ENCODE data around the gene FBXL5. TPM values are rescaled to one million over a fixed set of nuclear protein-coding genes. Genes with fewer than 3 reads are reported as not detected.

Gene FBXL5
- total and polyA plus RNA-seq, 2 donors from 2014 or later = 95.3 to 98.4 TPM

GRCh38 chr4:15575966-15576365, 79.2 kb downstream of the FBXL5 start:
- FAIRE-seq (no peak), DNase-seq (no peak)
- no peaks in the 10 kb centered on the region for H3K27me3 ChIP-seq (ENCODE audit: control insufficient read depth, insufficient read depth, low read length)
- H3K9me3 ChIP-seq (ENCODE audit: control insufficient read depth in 2 of 3, insufficient read depth in 1 of 3, low read length in 3 of 3) = no peaks in the 10 kb centered on the region
- H3K36me3 ChIP-seq (ENCODE audit: control insufficient read depth in 2 of 3, insufficient read depth in 3 of 3, low read length in 3 of 3) = peaks cover 0 to 5% (median 2%) of the 10 kb centered on the region in 3 donors
- H3K9ac ChIP-seq (ENCODE audit: low read length in 3 of 3) = no peak overlapping the region
- no peaks in the 10 kb centered on the region for H3K4me1 ChIP-seq (ENCODE audit: control insufficient read depth in 2 of 3, insufficient read depth in 2 of 3, low read depth in 1 of 3, low read length in 3 of 3)
- intact Hi-C loops (cut with DNase I) = no loop called here
- no peak overlapping the region for H3K4me3 ChIP-seq (ENCODE audit: low read length in 3 of 3)
- TF ChIP-seq CTCF (IDR thresholded peaks at IDR 0.05; ENCODE audit: borderline replicate concordance, extremely low read depth, insufficient read depth) = no peak
- H3K27ac ChIP-seq (ENCODE audit: low read depth in 2 of 2, low read length in 2 of 2) = no peak overlapping the region

GRCh38 chr4:15569746-15570145, 85.4 kb downstream of the FBXL5 start:
- Histone ChIP-seq H3K4me3 (ENCODE audit: low read length in 3 of 3) (no peak overlapping the region), H3K27me3 (ENCODE audit: control insufficient read depth, insufficient read depth, low read length) (no peaks in the 10 kb centered on the region), H3K27ac (ENCODE audit: low read depth in 2 of 2, low read length in 2 of 2) (no peak overlapping the region), H3K9ac (ENCODE audit: low read length in 3 of 3) (no peak overlapping the region), H3K36me3 (ENCODE audit: control insufficient read depth in 2 of 3, insufficient read depth in 3 of 3, low read length in 3 of 3) (peaks cover 2 to 24% (median 12%) of the 10 kb centered on the region in 3 donors), H3K4me1 (ENCODE audit: control insufficient read depth in 2 of 3, insufficient read depth in 2 of 3, low read depth in 1 of 3, low read length in 3 of 3) (no peaks in the 10 kb centered on the region), H3K9me3 (ENCODE audit: control insufficient read depth in 2 of 3, insufficient read depth in 1 of 3, low read length in 3 of 3) (no peaks in the 10 kb centered on the region)
- TF ChIP-seq CTCF (IDR thresholded peaks at IDR 0.05; ENCODE audit: borderline replicate concordance, extremely low read depth, insufficient read depth) = no peak
- DNase-seq = no peak
- FAIRE-seq = no peak
- intact Hi-C loops (cut with DNase I) = no loop called here

GRCh38 chr4:15568821-15569220, 86.3 kb downstream of the FBXL5 start:
- intact Hi-C loops (cut with DNase I) = no loop called here
- H3K4me1 ChIP-seq (ENCODE audit: control insufficient read depth in 2 of 3, insufficient read depth in 2 of 3, low read depth in 1 of 3, low read length in 3 of 3) = no peaks in the 10 kb centered on the region
- no peaks in the 10 kb centered on the region for H3K27me3 ChIP-seq (ENCODE audit: control insufficient read depth, insufficient read depth, low read length)
- no peak overlapping the region for H3K4me3 ChIP-seq (ENCODE audit: low read length in 3 of 3)
- no peak for TF ChIP-seq CTCF (IDR thresholded peaks at IDR 0.05; ENCODE audit: borderline replicate concordance, extremely low read depth, insufficient read depth)
- H3K9ac ChIP-seq (ENCODE audit: low read length in 3 of 3) = no peak overlapping the region
- H3K36me3 ChIP-seq (ENCODE audit: control insufficient read depth in 2 of 3, insufficient read depth in 3 of 3, low read length in 3 of 3) = peaks cover 3 to 28% (median 12%) of the 10 kb centered on the region in 3 donors
- H3K27ac ChIP-seq (ENCODE audit: low read depth in 2 of 2, low read length in 2 of 2) = no peak overlapping the region
- DNase-seq = no peak
- no peaks in the 10 kb centered on the region for H3K9me3 ChIP-seq (ENCODE audit: control insufficient read depth in 2 of 3, insufficient read depth in 1 of 3, low read length in 3 of 3)
- no peak for FAIRE-seq

GRCh38 chr4:15563871-15564270, 91.3 kb downstream of the FBXL5 start:
- H3K4me3 ChIP-seq (ENCODE audit: low read length in 3 of 3) = no peak overlapping the region
- no peak overlapping the region for H3K27ac ChIP-seq (ENCODE audit: low read depth in 2 of 2, low read length in 2 of 2)
- DNase-seq (no peak), FAIRE-seq (no peak)
- H3K4me1 ChIP-seq (ENCODE audit: control insufficient read depth in 2 of 3, insufficient read depth in 2 of 3, low read depth in 1 of 3, low read length in 3 of 3) = no peaks in the 10 kb centered on the region
- H3K9me3 ChIP-seq (ENCODE audit: control insufficient read depth in 2 of 3, insufficient read depth in 1 of 3, low read length in 3 of 3) = no peaks in the 10 kb centered on the region
- H3K36me3 ChIP-seq (ENCODE audit: control insufficient read depth in 2 of 3, insufficient read depth in 3 of 3, low read length in 3 of 3) = peaks cover 5 to 38% (median 19%) of the 10 kb centered on the region in 3 donors
- intact Hi-C loops (cut with DNase I) = no loop called here
- H3K27me3 ChIP-seq (ENCODE audit: control insufficient read depth, insufficient read depth, low read length) = no peaks in the 10 kb centered on the region
- H3K9ac ChIP-seq (ENCODE audit: low read length in 3 of 3) = no peak overlapping the region
- TF ChIP-seq CTCF (IDR thresholded peaks at IDR 0.05; ENCODE audit: borderline replicate concordance, extremely low read depth, insufficient read depth) = no peak
